Lung microvascular endothelial cell (primary cell): Measurements from ENCODE around the gene PNPLA1. TPM values are rescaled to one million over a fixed set of nuclear protein-coding genes. Genes with fewer than 3 reads are reported as not detected.

Source experiments
- DNase-seq, 2 donors: peaks; one replicate each; pipeline versions ENCODE4 v3.0.0 to v3.0.0-alpha.2; 2010; ENCODE audit warnings: low read depth in 2 of 2
- total RNA-seq: library from RNA; depleted of rRNA; stranded (reverse); fragments of >200 nt; gene quantifications from 2 replicates; pipeline ENCODE4 v1.2.1, GENCODE V29; 2014

The PNPLA1 gene
- total RNA-seq, 1 donor from 2014 or later, result not detected

GRCh38 chr6:36314221-36315014 lies 44.6 kb downstream of the PNPLA1 start:
- DNase-seq, result no peak

- DNase-seq, result no peak
Measured at GRCh38 chr6:36315921-36316320, 46.1 kb downstream of the PNPLA1 start.

GRCh38 chr6:36317623-36318022 lies 47.8 kb downstream of the PNPLA1 start:
- DNase-seq, result no peak

- no peak for DNase-seq
Measured at GRCh38 chr6:36318690-36319435, 49.0 kb downstream of the PNPLA1 start.

- DNase-seq, result no peak
Measured at GRCh38 chr6:36319436-36319762, 49.5 kb downstream of the PNPLA1 start.

GRCh38 chr6:36319821-36320220 lies 50.0 kb downstream of the PNPLA1 start:
- no peak for DNase-seq

- DNase-seq, result no peak
Measured at GRCh38 chr6:36320475-36320874, 50.6 kb downstream of the PNPLA1 start.

GRCh38 chr6:36322591-36322990 lies 52.7 kb downstream of the PNPLA1 start:
- no peak for DNase-seq

- DNase-seq, result peak; percentile 8 to 17
Measured at GRCh38 chr6:36323062-36323461, 53.2 kb downstream of the PNPLA1 start.

GRCh38 chr6:36324191-36324590 lies 54.3 kb downstream of the PNPLA1 start:
- DNase-seq, result no peak

- DNase-seq, result no peak
Measured at GRCh38 chr6:36324715-36325114, 54.9 kb downstream of the PNPLA1 start.

GRCh38 chr6:36326356-36326995 lies 56.6 kb downstream of the PNPLA1 start:
- no peak for DNase-seq

GRCh38 chr6:36327226-36327918 lies 57.5 kb downstream of the PNPLA1 start:
- DNase-seq, result no peak

- DNase-seq, result no peak
Measured at GRCh38 chr6:36327919-36328236, 58.0 kb downstream of the PNPLA1 start.

GRCh38 chr6:36328600-36328999 lies 58.7 kb downstream of the PNPLA1 start:
- no peak for DNase-seq

- no peak for DNase-seq
Measured at GRCh38 chr6:36329798-36330291, 60.0 kb downstream of the PNPLA1 start.

GRCh38 chr6:36330366-36330765 lies 60.5 kb downstream of the PNPLA1 start:
- no peak for DNase-seq

GRCh38 chr6:36331381-36331780 lies 61.5 kb downstream of the PNPLA1 start:
- DNase-seq, result no peak

GRCh38 chr6:36333171-36333895 lies 63.5 kb downstream of the PNPLA1 start:
- no peak for DNase-seq

- no peak for DNase-seq
Measured at GRCh38 chr6:36333931-36334725, 64.3 kb downstream of the PNPLA1 start.
